ENCODE measurements around the gene SPATA24. TPM values are rescaled to one million over a fixed set of nuclear protein-coding genes. Genes with fewer than 3 reads are reported as not detected.

The SPATA24 gene
- 10 to 100 TPM in 1 of 2 donors, not detected in 1; 18.9 TPM for total RNA-seq

GRCh38 chr5:139403787-139404483, at the start of gene SPATA24:
Gene SPATA24, minus strand, starts transcription at chr5:139404089. Its CDS starts 29 bp downstream, at chr5:139404060.
- Histone ChIP-seq H3K9me3 (no peaks in the 10 kb centered on the region), H3K27me3 (no peaks in the 10 kb centered on the region), H3K27ac (peak within 1 kb of the TSS; percentile 73 to 96 (median 91)), H3K4me1 (peaks cover 14% of the 10 kb centered on the region), H3K4me3 (peak within 1 kb of the TSS; percentile 30 to 38), H3K36me3 (replicated peaks in 1 of 2; ENCODE audit: insufficient read depth in 1 of 2, low read depth in 2 of 2) (no peaks in the 10 kb centered on the region)
- peak; percentile 98 for ATAC-seq
- peak; percentile 96 to 98 (median 98) for DNase-seq
- intact Hi-C loops (cut with DNase I), result no loop called here
- 0 to 1% methylated on average over 15 to 41 of the region's 41 CpGs for WGBS, 2 donors
- peak in 2 of 3 donors; percentile 45 to 49 for TF ChIP-seq POLR2A (IDR thresholded peaks at IDR 0.05)
- no peak for TF ChIP-seq CTCF (IDR thresholded peaks at IDR 0.05)

- no peaks in the 10 kb centered on the region for H3K27me3 ChIP-seq
- H3K27ac ChIP-seq, result no peak overlapping the region
- H3K9me3 ChIP-seq, result no peaks in the 10 kb centered on the region
- H3K4me1 ChIP-seq, result no peaks in the 10 kb centered on the region
- no peak overlapping the region for H3K4me3 ChIP-seq
- TF ChIP-seq CTCF (IDR thresholded peaks at IDR 0.05) (no peak), POLR2A (IDR thresholded peaks at IDR 0.05) (no peak)
- H3K36me3 ChIP-seq (replicated peaks in 1 of 2; ENCODE audit: insufficient read depth in 1 of 2, low read depth in 2 of 2), result no peaks in the 10 kb centered on the region
- DNase-seq (no peak), ATAC-seq (no peak)
- intact Hi-C loops (cut with DNase I), result no loop called here
- WGBS, 2 donors, result 59 to 76% methylated on average over 3 of the region's 3 CpGs
Observed at GRCh38 chr5:139451878-139452660, 48.2 kb upstream of the SPATA24 start.

- DNase-seq (no peak), ATAC-seq (no peak)
- intact Hi-C loops (cut with DNase I), result no loop called here
- 83 to 87% methylated on average over 2 of the region's 2 CpGs for WGBS, 2 donors
- Histone ChIP-seq H3K4me3 (no peak overlapping the region), H3K9me3 (no peaks in the 10 kb centered on the region), H3K27ac (no peak overlapping the region), H3K27me3 (no peaks in the 10 kb centered on the region), H3K36me3 (replicated peaks in 1 of 2; ENCODE audit: insufficient read depth in 1 of 2, low read depth in 2 of 2) (no peaks in the 10 kb centered on the region), H3K4me1 (no peaks in the 10 kb centered on the region)
- TF ChIP-seq POLR2A (IDR thresholded peaks at IDR 0.05), result no peak
- no peak for TF ChIP-seq CTCF (IDR thresholded peaks at IDR 0.05)
Observed at GRCh38 chr5:139451176-139451575, 47.3 kb upstream of the SPATA24 start.

GRCh38 chr5:139446956-139447779, 43.3 kb upstream of the SPATA24 start:
- DNase-seq, result no peak
- H3K27ac ChIP-seq, result no peak overlapping the region
- no peaks in the 10 kb centered on the region for H3K36me3 ChIP-seq (replicated peaks in 1 of 2; ENCODE audit: insufficient read depth in 1 of 2, low read depth in 2 of 2)
- H3K4me3 ChIP-seq, result no peak overlapping the region
- no peaks in the 10 kb centered on the region for H3K27me3 ChIP-seq
- no peak for TF ChIP-seq CTCF (IDR thresholded peaks at IDR 0.05)
- no peak for TF ChIP-seq POLR2A (IDR thresholded peaks at IDR 0.05)
- intact Hi-C loops (cut with DNase I), result no loop called here
- H3K4me1 ChIP-seq, result no peaks in the 10 kb centered on the region
- ATAC-seq, result no peak
- no peaks in the 10 kb centered on the region for H3K9me3 ChIP-seq
- 75 to 86% methylated on average over 5 of the region's 5 CpGs for WGBS, 2 donors

Data from body of pancreas (tissue), 4 donors.